ENCODE results near the gene ANP32A. TPM values are rescaled to one million over a fixed set of nuclear protein-coding genes. Genes with fewer than 3 reads are reported as not detected.
A peak's percentile ranks its signal among the peaks of the same experiment; 100 is the strongest.

ANP32A gene
- polyA plus RNA-seq, 1 donor from 2014 or later: 110 TPM

GRCh38 chr15:68816158-68816557 lies 4.5 kb downstream of the ANP32A start:
- Mint-ChIP-seq H3K27me3 (no peaks in the 10 kb centered on the region), H3K27ac (peak overlapping the region; percentile 79 to 96 (median 93)), H3K36me3 (peaks cover 2% of the 10 kb centered on the region), H3K4me3 (peak overlapping the region in 3 of 4 donors; percentile 49 to 96 (median 96)), H3K9me3 (no peaks in the 10 kb centered on the region), H3K4me1 (peaks cover 35 to 43% (median 43%) of the 10 kb centered on the region in 3 donors)

GRCh38 chr15:68815598-68815997 lies 5.1 kb downstream of the ANP32A start:
- H3K27ac Mint-ChIP-seq: peak overlapping the region in 2 of 3 donors; percentile 10 to 96
- no peaks in the 10 kb centered on the region for H3K9me3 Mint-ChIP-seq
- peaks cover 32 to 46% (median 46%) of the 10 kb centered on the region in 3 donors for H3K4me1 Mint-ChIP-seq
- H3K36me3 Mint-ChIP-seq: peaks cover 2% of the 10 kb centered on the region
- H3K4me3 Mint-ChIP-seq: peak overlapping the region in 3 of 4 donors; percentile 49 to 96 (median 96)
- no peaks in the 10 kb centered on the region for H3K27me3 Mint-ChIP-seq

DNA sequence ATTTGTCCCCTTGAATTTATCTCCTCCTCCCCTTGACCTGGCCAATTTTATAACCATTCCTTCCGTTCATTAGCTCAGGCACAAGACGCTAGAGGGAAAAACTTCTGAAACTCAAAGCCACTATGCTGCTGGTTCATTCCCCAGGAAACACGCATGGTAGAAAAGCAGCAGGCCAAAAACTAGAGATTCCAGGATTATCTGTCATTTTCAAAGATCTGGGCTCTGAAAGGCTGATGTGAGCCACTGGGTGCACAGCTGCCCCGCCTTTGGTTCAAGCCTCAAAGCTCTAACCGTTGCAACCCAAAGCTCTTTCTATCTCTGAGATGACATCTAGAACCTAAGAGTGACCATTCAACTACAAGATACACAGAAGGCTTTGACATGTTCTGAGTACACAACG lies 6.1 kb downstream of the ANP32A start:
- no peaks in the 10 kb centered on the region for H3K27me3 Mint-ChIP-seq
- peak overlapping the region in 3 of 4 donors; percentile 23 to 96 (median 28) for H3K4me3 Mint-ChIP-seq
- H3K9me3 Mint-ChIP-seq: no peaks in the 10 kb centered on the region
- peaks cover 38 to 56% (median 48%) of the 10 kb centered on the region in 3 donors for H3K4me1 Mint-ChIP-seq
- H3K36me3 Mint-ChIP-seq: peaks cover 2% of the 10 kb centered on the region
- peak overlapping the region in 2 of 3 donors; percentile 41 to 47 for H3K27ac Mint-ChIP-seq

GRCh38 chr15:68812597-68813431 lies 7.9 kb downstream of the ANP32A start:
- Mint-ChIP-seq H3K4me3 (peak overlapping the region in 2 of 4 donors; percentile 41 to 78), H3K27ac (peak overlapping the region in 2 of 3 donors; percentile 37 to 49)

DNA sequence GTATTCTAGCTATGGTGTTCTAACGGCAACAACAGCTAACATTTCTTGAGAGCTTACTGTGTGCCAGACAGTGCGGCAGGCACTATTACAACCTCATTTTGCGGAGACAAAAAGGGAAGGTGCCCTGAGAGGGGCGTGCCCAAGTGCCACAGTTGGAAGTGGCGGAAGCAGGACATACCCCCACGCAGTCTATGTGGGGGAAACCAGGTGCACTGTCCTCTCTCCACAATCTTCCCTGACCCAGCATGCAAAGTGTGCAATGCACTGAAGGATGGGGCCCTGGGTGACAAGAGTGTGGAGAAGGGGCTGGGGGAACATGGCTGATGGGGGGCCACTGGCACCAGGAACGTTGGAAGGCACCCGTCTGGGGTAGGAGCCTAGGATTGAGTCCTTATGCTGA lies 8.6 kb downstream of the ANP32A start:
- Mint-ChIP-seq H3K4me3 (peak overlapping the region in 1 of 4 donors; percentile 78), H3K36me3 (no peaks in the 10 kb centered on the region), H3K27me3 (no peaks in the 10 kb centered on the region), H3K4me1 (peaks cover 50 to 69% (median 56%) of the 10 kb centered on the region in 3 donors), H3K27ac (peak overlapping the region in 1 of 3 donors; percentile 47), H3K9me3 (no peaks in the 10 kb centered on the region)

More at GRCh38 chr15:68812597-68813431, 7.9 kb downstream of the ANP32A start:
- Mint-ChIP-seq H3K36me3 (peaks cover 2% of the 10 kb centered on the region), H3K4me1 (peaks cover 53 to 71% (median 60%) of the 10 kb centered on the region in 3 donors), H3K9me3 (no peaks in the 10 kb centered on the region), H3K27me3 (no peaks in the 10 kb centered on the region)

GRCh38 chr15:68809517-68809916 lies 11.2 kb downstream of the ANP32A start:
- no peaks in the 10 kb centered on the region for H3K36me3 Mint-ChIP-seq
- H3K9me3 Mint-ChIP-seq: no peaks in the 10 kb centered on the region
- H3K27me3 Mint-ChIP-seq: no peaks in the 10 kb centered on the region
- H3K4me3 Mint-ChIP-seq: no peak overlapping the region
- peaks cover 40 to 70% (median 49%) of the 10 kb centered on the region in 3 donors for H3K4me1 Mint-ChIP-seq
- no peak overlapping the region for H3K27ac Mint-ChIP-seq

DNA sequence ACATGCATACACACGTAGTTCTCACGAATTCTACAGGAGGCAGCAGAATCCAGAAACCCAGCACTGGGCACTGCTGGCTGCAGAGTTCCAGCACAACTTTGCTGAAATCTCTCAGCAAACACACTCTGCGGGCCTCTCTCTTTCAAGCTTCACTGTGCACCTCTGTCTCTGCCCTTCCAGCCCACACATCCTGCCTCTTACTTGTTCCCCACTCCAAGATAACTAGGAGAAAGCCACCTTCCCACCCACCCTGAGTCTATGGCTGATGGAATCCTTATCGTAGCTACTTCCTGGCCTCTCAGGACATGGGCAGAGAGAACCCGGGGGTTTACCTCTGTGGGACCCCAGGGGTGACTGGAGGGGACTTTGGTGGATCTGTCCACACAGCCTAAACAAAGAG lies 11.9 kb downstream of the ANP32A start:
- H3K9me3 Mint-ChIP-seq: no peaks in the 10 kb centered on the region
- H3K27ac Mint-ChIP-seq: no peak overlapping the region
- H3K36me3 Mint-ChIP-seq: no peaks in the 10 kb centered on the region
- peaks cover 43 to 68% (median 46%) of the 10 kb centered on the region in 3 donors for H3K4me1 Mint-ChIP-seq
- no peaks in the 10 kb centered on the region for H3K27me3 Mint-ChIP-seq
- H3K4me3 Mint-ChIP-seq: no peak overlapping the region

DNA sequence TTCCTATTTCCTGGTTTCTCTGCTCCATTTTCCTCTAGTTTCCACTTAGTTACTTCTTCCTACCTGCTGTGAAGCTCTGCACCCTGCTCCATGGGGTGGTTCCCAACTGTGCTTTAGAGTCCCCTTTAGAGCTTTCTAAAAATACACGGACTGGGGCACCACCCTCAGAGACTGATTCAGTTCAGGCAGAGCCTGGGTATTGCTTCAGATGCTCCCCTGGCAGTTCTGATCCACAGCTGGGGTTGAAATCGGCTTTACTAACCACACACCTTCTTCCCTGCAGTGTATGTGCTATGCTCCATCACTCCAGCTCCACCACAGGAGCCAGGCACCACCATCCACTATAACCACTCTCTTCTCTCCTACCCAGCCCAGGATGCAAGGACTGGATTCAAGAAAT lies 12.6 kb downstream of the ANP32A start:
- Mint-ChIP-seq H3K9me3 (no peaks in the 10 kb centered on the region), H3K27me3 (no peaks in the 10 kb centered on the region), H3K4me3 (no peak overlapping the region), H3K4me1 (peaks cover 37 to 66% (median 40%) of the 10 kb centered on the region in 3 donors), H3K36me3 (no peaks in the 10 kb centered on the region), H3K27ac (no peak overlapping the region)

GRCh38 chr15:68807249-68807648 lies 13.4 kb downstream of the ANP32A start:
- H3K27me3 Mint-ChIP-seq: no peaks in the 10 kb centered on the region
- H3K36me3 Mint-ChIP-seq: no peaks in the 10 kb centered on the region
- H3K9me3 Mint-ChIP-seq: no peaks in the 10 kb centered on the region
- H3K4me1 Mint-ChIP-seq: peaks cover 38 to 62% (median 39%) of the 10 kb centered on the region in 3 donors
- H3K27ac Mint-ChIP-seq: peak overlapping the region in 1 of 3 donors; percentile 69
- no peak overlapping the region for H3K4me3 Mint-ChIP-seq

GRCh38 chr15:68806220-68807060 lies 14.3 kb downstream of the ANP32A start:
- Mint-ChIP-seq H3K4me3 (peak overlapping the region in 2 of 4 donors; percentile 13 to 34), H3K36me3 (no peaks in the 10 kb centered on the region)

DNA sequence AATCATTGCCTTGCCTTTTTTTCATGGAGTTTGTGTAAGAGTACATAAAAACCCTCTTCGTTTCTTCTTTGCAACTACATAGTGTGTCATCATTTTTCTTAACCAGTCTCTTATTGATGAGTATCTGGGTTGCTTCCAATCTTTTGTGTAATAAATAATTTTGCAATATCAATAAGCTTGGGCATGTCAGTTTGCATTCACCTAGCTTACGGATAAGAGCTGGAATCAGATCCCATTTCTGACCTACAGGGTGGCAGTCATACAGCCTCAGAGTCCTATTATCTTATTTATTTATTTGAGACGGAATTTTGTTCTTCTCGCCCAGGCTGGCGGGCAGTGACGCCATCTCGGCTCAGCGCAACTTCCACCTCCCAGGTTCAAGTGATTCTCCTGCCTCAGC lies 18.3 kb downstream of the ANP32A start:
- no peak overlapping the region for H3K4me3 Mint-ChIP-seq
- H3K4me1 Mint-ChIP-seq: peaks cover 49 to 70% (median 58%) of the 10 kb centered on the region in 3 donors
- H3K27ac Mint-ChIP-seq: peak overlapping the region in 2 of 3 donors; percentile 25
- H3K9me3 Mint-ChIP-seq: no peaks in the 10 kb centered on the region
- no peaks in the 10 kb centered on the region for H3K27me3 Mint-ChIP-seq
- peaks cover 3% of the 10 kb centered on the region for H3K36me3 Mint-ChIP-seq

More at GRCh38 chr15:68806220-68807060, 14.3 kb downstream of the ANP32A start:
- Mint-ChIP-seq H3K9me3 (no peaks in the 10 kb centered on the region), H3K27ac (peak overlapping the region in 1 of 3 donors; percentile 19), H3K27me3 (no peaks in the 10 kb centered on the region), H3K4me1 (peaks cover 46 to 66% (median 46%) of the 10 kb centered on the region in 3 donors)

DNA sequence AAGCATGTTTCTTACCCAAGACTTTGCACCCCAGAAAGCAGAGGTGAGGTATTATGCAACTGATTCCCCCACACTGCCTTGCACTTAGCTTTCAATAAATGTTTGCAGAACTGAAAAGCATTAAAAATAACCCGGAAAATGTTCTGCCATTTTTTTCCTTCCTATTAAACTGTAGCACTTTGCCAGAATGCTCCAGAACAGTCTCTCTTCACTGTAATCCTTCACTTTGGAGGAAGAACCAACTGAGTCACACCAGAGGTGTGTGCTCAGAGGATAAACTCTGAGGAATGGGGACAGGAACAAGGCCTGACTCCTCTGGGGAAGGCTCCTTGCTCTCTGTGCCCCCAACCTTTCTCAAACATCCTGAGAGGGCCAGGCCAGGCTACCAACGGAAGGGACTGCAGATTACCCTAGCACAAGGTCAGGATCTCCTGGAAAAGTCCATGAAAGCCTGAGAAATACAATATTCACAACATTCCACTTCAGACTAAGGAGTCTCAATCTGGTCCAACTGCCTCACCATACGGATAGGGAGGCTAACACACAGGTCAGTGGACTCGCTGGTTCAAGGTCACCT lies 19.0 kb downstream of the ANP32A start:
- H3K4me3 Mint-ChIP-seq: no peak overlapping the region
- peaks cover 52 to 71% (median 60%) of the 10 kb centered on the region in 3 donors for H3K4me1 Mint-ChIP-seq
- H3K27ac Mint-ChIP-seq: peak overlapping the region in 2 of 3 donors; percentile 25 to 46
- peaks cover 3% of the 10 kb centered on the region for H3K36me3 Mint-ChIP-seq
- H3K27me3 Mint-ChIP-seq: no peaks in the 10 kb centered on the region
- no peaks in the 10 kb centered on the region for H3K9me3 Mint-ChIP-seq

DNA sequence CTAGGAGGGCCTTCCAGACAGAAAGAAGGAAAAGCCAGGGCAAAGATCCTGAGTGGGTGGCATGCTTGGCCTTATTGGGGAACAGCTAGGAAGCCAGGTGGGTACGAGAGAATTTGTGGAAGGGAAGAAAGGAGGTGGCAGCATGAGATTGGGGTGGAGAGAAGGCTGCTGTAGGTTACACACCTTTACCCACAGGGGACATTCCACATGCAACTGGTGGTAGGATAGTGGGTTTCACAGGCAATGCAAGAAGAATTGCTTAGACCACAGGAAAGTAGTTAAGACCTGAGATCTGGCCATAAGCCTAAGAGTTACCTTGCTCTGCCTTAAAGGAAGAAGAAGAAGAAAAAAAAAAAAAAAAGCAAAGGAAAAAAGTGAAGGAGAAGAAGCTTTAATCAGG lies 19.8 kb downstream of the ANP32A start:
- H3K27me3 Mint-ChIP-seq: no peaks in the 10 kb centered on the region
- H3K9me3 Mint-ChIP-seq: no peaks in the 10 kb centered on the region
- peaks cover 50 to 71% (median 60%) of the 10 kb centered on the region in 3 donors for H3K4me1 Mint-ChIP-seq
- peaks cover 3% of the 10 kb centered on the region for H3K36me3 Mint-ChIP-seq
- H3K4me3 Mint-ChIP-seq: peak overlapping the region in 1 of 4 donors; percentile 45
- H3K27ac Mint-ChIP-seq: peak overlapping the region in 1 of 3 donors; percentile 78

DNA sequence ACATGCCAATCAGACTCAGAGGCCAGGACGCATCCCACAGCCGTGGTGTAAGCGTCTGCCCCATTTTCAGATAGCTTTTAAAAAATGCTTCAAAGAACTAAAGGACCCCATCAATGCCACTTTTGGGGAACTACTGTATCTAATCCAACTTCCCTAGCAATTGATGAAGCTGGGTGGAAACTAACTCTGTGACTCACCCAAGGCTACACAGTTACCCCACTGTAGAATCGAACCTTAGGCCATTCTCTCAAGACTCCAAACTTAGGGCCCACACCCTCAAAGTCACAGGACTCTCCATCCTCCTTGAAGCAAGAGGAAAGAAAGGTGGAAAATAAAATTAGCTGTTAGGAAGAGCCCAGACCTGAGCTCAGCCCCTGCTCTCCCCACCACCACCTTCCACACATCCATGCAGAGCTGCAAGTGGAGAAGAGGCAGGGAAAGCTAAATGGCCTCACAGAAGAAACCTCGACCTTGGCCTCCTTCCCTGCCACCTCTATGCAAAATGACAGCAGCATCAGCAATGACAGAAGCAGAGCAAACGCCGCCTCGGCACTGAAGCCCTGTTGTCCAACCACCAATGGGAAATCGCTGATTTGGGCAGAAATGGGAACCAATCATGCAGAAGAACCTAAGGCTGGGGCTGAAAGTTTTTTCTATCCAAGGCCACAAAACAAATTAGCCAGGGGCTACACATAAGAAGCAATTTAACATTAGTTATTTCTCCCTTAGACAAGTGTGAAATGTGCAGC lies 22.2 kb downstream of the ANP32A start:
- Mint-ChIP-seq H3K27ac (peak overlapping the region in 2 of 3 donors; percentile 60 to 91), H3K9me3 (no peaks in the 10 kb centered on the region), H3K27me3 (no peaks in the 10 kb centered on the region), H3K36me3 (peaks cover 3% of the 10 kb centered on the region), H3K4me1 (peaks cover 65 to 78% (median 74%) of the 10 kb centered on the region in 3 donors), H3K4me3 (peak overlapping the region in 1 of 4 donors; percentile 48)
